GM12891 (cell line): ENCODE results near the gene MSI2.

Source experiments
- POLR2A ChIP-seq: IDR thresholded peaks from 2 replicates; pipeline ENCODE4 v1.6.1; 2011; ENCODE audit warnings: low read depth, low read length, control low read depth
- POLR2AphosphoS5 ChIP-seq: IDR thresholded peaks from 2 replicates; pipeline ENCODE4 v1.6.1; 2011; ENCODE audit warnings: low read depth, low read length, control low read depth
- SPI1 ChIP-seq: IDR thresholded peaks from 2 replicates; pipeline ENCODE4 v1.6.1; 2011; ENCODE audit warnings: low read depth, low read length, control low read depth
- TAF1 ChIP-seq: IDR thresholded peaks from 2 replicates; pipeline ENCODE4 v1.6.1; 2011; ENCODE audit warnings: low read depth, low read length, control low read depth

DNA sequence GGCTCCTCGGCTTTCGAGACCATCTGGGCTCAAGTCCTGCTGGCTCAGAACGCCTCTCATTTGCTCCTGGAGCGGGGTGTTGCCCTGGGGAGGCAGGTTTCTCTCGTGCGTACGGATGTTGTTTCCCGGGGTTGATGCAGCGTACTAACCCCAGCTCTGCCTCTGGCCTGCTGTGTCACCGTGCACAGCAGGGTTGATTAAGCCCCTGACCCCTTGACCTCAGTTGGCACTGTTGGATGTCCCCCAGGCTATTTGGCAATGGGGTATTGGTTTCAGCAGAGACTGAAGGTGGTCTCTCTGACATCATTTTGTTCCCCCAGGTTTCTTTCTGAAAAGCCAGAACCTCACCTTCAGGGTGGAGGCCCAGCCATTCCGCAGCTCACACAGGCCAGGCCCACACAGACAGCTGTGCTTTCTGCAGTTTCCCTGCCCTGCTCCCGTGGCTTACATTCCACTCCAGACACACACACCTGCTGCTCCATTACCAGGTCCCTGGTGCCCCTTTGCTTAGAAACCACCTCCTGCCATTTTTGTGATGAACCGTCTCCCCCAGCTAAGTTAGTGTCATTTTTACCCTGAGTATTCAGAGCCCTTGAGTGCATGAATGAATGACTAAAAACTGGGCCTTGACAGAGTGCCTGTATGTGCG lies 255.3 kb downstream of the MSI2 start:
- no peak for TF ChIP-seq POLR2AphosphoS5
- TF ChIP-seq POLR2A, result no peak
- TF ChIP-seq SPI1, result no peak
- no peak for TF ChIP-seq TAF1
